AG09319 (cell line): ENCODE results near the gene UVSSA.

Source experiments
- DNase-seq: peaks from one replicate; pipeline ENCODE4 v3.0.0-alpha.2; 2010; ENCODE audit warnings: low read depth; ENCODE audit errors: extremely low read depth
- TF ChIP-seq, protein P1 (sequence below): IDR thresholded peaks from 2 replicates; pipeline ENCODE4 v1.5.1; 2011; ENCODE audit warnings: low read depth, mild to moderate bottlenecking, inconsistent platforms, low read length, moderate library complexity

Gene UVSSA

GRCh38 chr4:1356181-1356998 is 9.4 kb downstream of the UVSSA start:
- TF ChIP-seq, protein P1, sequence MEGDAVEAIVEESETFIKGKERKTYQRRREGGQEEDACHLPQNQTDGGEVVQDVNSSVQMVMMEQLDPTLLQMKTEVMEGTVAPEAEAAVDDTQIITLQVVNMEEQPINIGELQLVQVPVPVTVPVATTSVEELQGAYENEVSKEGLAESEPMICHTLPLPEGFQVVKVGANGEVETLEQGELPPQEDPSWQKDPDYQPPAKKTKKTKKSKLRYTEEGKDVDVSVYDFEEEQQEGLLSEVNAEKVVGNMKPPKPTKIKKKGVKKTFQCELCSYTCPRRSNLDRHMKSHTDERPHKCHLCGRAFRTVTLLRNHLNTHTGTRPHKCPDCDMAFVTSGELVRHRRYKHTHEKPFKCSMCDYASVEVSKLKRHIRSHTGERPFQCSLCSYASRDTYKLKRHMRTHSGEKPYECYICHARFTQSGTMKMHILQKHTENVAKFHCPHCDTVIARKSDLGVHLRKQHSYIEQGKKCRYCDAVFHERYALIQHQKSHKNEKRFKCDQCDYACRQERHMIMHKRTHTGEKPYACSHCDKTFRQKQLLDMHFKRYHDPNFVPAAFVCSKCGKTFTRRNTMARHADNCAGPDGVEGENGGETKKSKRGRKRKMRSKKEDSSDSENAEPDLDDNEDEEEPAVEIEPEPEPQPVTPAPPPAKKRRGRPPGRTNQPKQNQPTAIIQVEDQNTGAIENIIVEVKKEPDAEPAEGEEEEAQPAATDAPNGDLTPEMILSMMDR = peak; percentile 86

GRCh38 chr4:1357356-1358248 is 10.6 kb downstream of the UVSSA start:
- TF ChIP-seq, protein P1 = no peak
- no peak for DNase-seq

More at GRCh38 chr4:1356181-1356998, 9.4 kb downstream of the UVSSA start:
- no peak for DNase-seq

DNA sequence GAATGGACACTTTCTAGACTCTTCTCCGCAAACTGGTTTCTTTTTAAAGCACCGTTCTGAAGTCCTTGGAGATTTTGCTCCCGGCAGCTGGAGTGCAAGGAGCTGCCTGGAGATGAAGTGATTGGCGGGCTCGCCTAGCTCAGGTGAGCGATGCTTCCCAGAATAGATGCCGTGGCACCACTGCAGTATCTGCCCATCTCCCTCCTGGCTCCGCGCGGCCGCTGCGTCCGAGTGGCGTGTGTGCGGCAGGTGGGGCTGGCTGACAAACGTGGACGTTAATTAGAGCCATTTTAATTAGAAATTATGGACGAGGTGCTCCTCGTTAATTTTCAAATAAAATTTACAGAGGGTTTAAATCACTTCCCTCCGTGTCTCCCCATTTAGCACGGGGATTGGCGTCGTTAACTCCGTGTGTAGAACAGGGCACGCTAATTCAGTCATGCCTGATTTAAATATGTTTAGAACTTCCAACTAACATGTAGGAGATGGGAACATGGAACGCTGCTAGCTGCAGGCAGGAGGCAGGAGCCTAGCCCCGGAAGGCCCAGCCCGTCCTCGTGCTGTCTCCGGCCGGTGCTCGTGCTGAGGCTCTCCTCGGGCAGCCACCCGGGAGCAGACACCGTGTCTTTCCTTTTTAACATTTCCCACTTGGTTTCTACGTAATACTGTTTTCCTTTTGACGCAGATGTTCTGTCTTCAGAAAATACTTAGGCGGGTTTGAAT is 11.6 kb downstream of the UVSSA start:
- DNase-seq = no peak
- TF ChIP-seq, protein P1 = no peak

GRCh38 chr4:1359144-1359501 is 12.1 kb downstream of the UVSSA start:
- TF ChIP-seq, protein P1 = no peak
- DNase-seq = no peak

- DNase-seq = no peak
- TF ChIP-seq, protein P1 = no peak
Measured at GRCh38 chr4:1359976-1360375, 13.0 kb downstream of the UVSSA start.

GRCh38 chr4:1360423-1361283 is 13.6 kb downstream of the UVSSA start:
- TF ChIP-seq, protein P1 = no peak
- no peak for DNase-seq
